Astrocyte (in vitro differentiated cells and primary cell): ENCODE measurements around the gene SLC38A9. TPM values are rescaled to one million over a fixed set of nuclear protein-coding genes. Genes with fewer than 3 reads are reported as not detected.

Experiments used
- DNase-seq: peaks from one replicate; pipeline ENCODE4 v3.0.0-alpha.2; 2010; ENCODE audit warnings: low read depth
- FAIRE-seq: peaks from 2 replicates; lab custom pipeline; 2011; peaks lifted over from hg19 to GRCh38; lab: Jason Lieb, UNC
- H2AFZ ChIP-seq: 2 replicates; pipeline ENCODE4 v1.6.0; 2012; ENCODE audit warnings: low read depth, low read length, inconsistent platforms
- H3K27ac ChIP-seq: 2 replicates; pipeline ENCODE4 v1.5.1; 2011; ENCODE audit warnings: low read depth, low read length, inconsistent platforms
- H3K27me3 ChIP-seq: 2 replicates; pipeline ENCODE4 v1.6.0; 2011; ENCODE audit warnings: low read length, inconsistent platforms; ENCODE audit not compliant: insufficient read depth
- H3K36me3 ChIP-seq: 2 replicates; pipeline ENCODE4 v1.5.1; 2011; ENCODE audit warnings: low read length, inconsistent platforms; ENCODE audit not compliant: insufficient read depth
- H3K4me1 ChIP-seq: 2 replicates; pipeline ENCODE4 v1.5.1; 2011; ENCODE audit warnings: low read length, inconsistent platforms; ENCODE audit not compliant: insufficient read depth
- H3K4me2 ChIP-seq: 2 replicates; pipeline ENCODE4 v1.6.0; 2012; ENCODE audit warnings: low read length, inconsistent platforms
- H3K4me3 ChIP-seq: 2 replicates; pipeline ENCODE4 v1.5.1; 2011; ENCODE audit warnings: low read depth, mild to moderate bottlenecking, low read length, inconsistent platforms; ENCODE audit not compliant: insufficient read depth
- H3K79me2 ChIP-seq: 2 replicates; pipeline ENCODE4 v1.6.0; 2012; ENCODE audit warnings: mild to moderate bottlenecking, low read length, inconsistent platforms; ENCODE audit not compliant: insufficient read depth
- H3K9ac ChIP-seq: 2 replicates; pipeline ENCODE4 v1.6.0; 2012; ENCODE audit warnings: mild to moderate bottlenecking, low read length, inconsistent platforms
- H3K9me3 ChIP-seq: 2 replicates; pipeline ENCODE4 v1.5.1; 2012; ENCODE audit warnings: low read depth, mild to moderate bottlenecking, low read length, inconsistent platforms; ENCODE audit not compliant: insufficient read depth
- H4K20me1 ChIP-seq: 2 replicates; pipeline ENCODE4 v1.6.0; 2012; ENCODE audit warnings: low read length, inconsistent platforms; ENCODE audit not compliant: insufficient read depth
- H3K27ac Mint-ChIP-seq: one replicate; pipeline ENCODE4 v1.8.0; 2021; ENCODE audit warnings: mild to moderate bottlenecking, mixed read lengths; ENCODE audit not compliant: unreplicated experiment
- H3K27me3 Mint-ChIP-seq: one replicate; pipeline ENCODE4 v1.8.0; 2021; ENCODE audit warnings: low read depth, mixed read lengths; ENCODE audit not compliant: unreplicated experiment
- H3K36me3 Mint-ChIP-seq: one replicate; pipeline ENCODE4 v1.8.0; 2021; ENCODE audit warnings: low read depth, mixed read lengths; ENCODE audit not compliant: unreplicated experiment
- H3K4me1 Mint-ChIP-seq: one replicate; pipeline ENCODE4 v1.8.0; 2021; ENCODE audit warnings: low read depth, mixed read lengths; ENCODE audit not compliant: unreplicated experiment
- H3K4me3 Mint-ChIP-seq: one replicate; pipeline ENCODE4 v1.8.0; 2021; ENCODE audit warnings: mild to moderate bottlenecking, moderate library complexity, mixed read lengths; ENCODE audit not compliant: unreplicated experiment
- H3K9me3 Mint-ChIP-seq: one replicate; pipeline ENCODE4 v1.8.0; 2021; ENCODE audit warnings: mild to moderate bottlenecking, mixed read lengths; ENCODE audit not compliant: unreplicated experiment
- EZH2 ChIP-seq: IDR thresholded peaks from 2 replicates; pipeline ENCODE4 v1.6.1; 2012; ENCODE audit warnings: mild to moderate bottlenecking, low read length, inconsistent platforms; ENCODE audit not compliant: insufficient read depth
- total RNA-seq: library from RNA; stranded (reverse); gene quantifications from 2 replicates; pipeline ENCODE4 v1.2.1, GENCODE V29; 2021
- TF ChIP-seq, protein P1 (sequence below): IDR thresholded peaks from 2 replicates; pipeline ENCODE4 v1.5.1; 2011; ENCODE audit warnings: low read depth, mild to moderate bottlenecking, inconsistent platforms, low read length, moderate library complexity; ENCODE audit not compliant: insufficient read depth

Gene SLC38A9
- total RNA-seq, 1 donor from 2014 or later = 30.0 TPM

DNA sequence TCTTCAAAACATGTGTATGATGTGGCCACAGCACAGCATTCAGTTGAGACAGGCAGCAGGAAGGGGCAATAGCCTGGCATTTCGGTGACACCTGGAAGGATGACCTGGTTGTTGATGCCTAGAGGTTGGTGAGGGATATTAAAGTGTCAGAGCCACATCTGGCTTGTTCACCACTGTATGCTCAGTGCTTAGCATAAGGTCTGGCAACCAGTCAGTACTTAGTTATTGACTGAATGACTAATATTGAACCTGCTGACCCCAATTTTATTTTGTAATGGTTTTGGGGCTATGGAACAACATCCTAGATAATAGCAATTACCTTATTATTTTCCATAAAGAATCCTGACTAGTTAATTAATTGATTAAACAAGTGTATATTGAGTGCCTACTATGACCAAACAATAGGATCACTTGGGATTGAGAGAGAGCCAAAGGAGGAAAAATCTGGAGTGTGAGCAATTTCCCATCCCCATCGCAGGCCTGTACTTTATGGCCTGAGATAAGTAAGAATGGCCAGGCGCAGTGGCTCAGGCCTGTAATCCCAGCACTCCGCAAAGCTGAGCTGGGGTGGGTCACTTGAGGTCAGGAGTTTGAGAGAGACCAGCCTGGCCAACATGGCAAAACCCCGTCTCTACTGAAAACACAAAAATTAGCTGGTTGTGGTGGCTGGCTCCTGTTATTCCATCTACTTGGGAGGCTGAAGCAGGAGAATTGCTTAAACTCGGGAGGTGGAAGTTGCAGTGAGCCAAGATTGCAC, 91.9 kb downstream of the SLC38A9 start:
- H3K9ac ChIP-seq = no peak overlapping the region
- H4K20me1 ChIP-seq = no peaks in the 10 kb centered on the region
- DNase-seq (no peak), FAIRE-seq (no peak)
- H3K4me2 ChIP-seq = no peak overlapping the region
- H3K79me2 ChIP-seq = no peaks in the 10 kb centered on the region
- H3K4me3 Mint-ChIP-seq = no peak overlapping the region
- no peaks in the 10 kb centered on the region for H3K4me1 Mint-ChIP-seq
- no peak overlapping the region for H3K27ac Mint-ChIP-seq
- H3K4me1 ChIP-seq = no peaks in the 10 kb centered on the region
- no peaks in the 10 kb centered on the region for H3K9me3 ChIP-seq
- H3K27me3 ChIP-seq = no peaks in the 10 kb centered on the region
- no peaks in the 10 kb centered on the region for H3K27me3 Mint-ChIP-seq
- H3K9me3 Mint-ChIP-seq = no peaks in the 10 kb centered on the region
- H3K36me3 Mint-ChIP-seq = peaks cover 4% of the 10 kb centered on the region
- TF ChIP-seq, protein P1, sequence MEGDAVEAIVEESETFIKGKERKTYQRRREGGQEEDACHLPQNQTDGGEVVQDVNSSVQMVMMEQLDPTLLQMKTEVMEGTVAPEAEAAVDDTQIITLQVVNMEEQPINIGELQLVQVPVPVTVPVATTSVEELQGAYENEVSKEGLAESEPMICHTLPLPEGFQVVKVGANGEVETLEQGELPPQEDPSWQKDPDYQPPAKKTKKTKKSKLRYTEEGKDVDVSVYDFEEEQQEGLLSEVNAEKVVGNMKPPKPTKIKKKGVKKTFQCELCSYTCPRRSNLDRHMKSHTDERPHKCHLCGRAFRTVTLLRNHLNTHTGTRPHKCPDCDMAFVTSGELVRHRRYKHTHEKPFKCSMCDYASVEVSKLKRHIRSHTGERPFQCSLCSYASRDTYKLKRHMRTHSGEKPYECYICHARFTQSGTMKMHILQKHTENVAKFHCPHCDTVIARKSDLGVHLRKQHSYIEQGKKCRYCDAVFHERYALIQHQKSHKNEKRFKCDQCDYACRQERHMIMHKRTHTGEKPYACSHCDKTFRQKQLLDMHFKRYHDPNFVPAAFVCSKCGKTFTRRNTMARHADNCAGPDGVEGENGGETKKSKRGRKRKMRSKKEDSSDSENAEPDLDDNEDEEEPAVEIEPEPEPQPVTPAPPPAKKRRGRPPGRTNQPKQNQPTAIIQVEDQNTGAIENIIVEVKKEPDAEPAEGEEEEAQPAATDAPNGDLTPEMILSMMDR = no peak
- TF ChIP-seq EZH2 = no peak
- H2AFZ ChIP-seq = no peak overlapping the region
- H3K4me3 ChIP-seq = no peak overlapping the region
- H3K36me3 ChIP-seq = no peaks in the 10 kb centered on the region
- H3K27ac ChIP-seq = no peak overlapping the region

DNA sequence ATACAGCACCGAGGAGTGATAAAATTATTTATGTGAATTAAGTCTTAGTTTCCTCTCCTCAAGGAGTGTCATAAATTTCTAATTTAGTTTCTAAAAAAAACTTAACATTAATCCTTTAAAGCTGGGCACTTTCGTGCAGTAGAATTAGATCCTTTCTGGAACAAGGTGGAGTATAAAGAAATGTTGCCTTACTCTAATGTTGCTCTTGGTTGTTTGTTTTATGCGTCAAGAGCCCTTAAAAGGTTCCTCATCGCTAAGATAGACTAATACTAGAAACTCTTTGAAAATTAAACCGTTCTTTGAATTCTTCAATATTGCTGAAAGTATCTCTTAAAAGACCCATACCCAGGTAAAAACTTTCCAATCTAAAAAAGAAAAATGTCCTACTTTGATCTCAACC, 93.8 kb downstream of the SLC38A9 start:
- Histone ChIP-seq H2AFZ (no peak overlapping the region), H3K27me3 (no peaks in the 10 kb centered on the region), H3K36me3 (no peaks in the 10 kb centered on the region), H4K20me1 (no peaks in the 10 kb centered on the region), H3K27ac (no peak overlapping the region), H3K9me3 (no peaks in the 10 kb centered on the region), H3K4me1 (no peaks in the 10 kb centered on the region), H3K4me3 (no peak overlapping the region), H3K4me2 (no peak overlapping the region), H3K9ac (no peak overlapping the region), H3K79me2 (no peaks in the 10 kb centered on the region)
- peaks cover 12% of the 10 kb centered on the region for H3K36me3 Mint-ChIP-seq
- no peak overlapping the region for H3K27ac Mint-ChIP-seq
- TF ChIP-seq, protein P1 = no peak
- no peak for TF ChIP-seq EZH2
- H3K9me3 Mint-ChIP-seq = peaks cover 3% of the 10 kb centered on the region
- no peak for FAIRE-seq
- no peaks in the 10 kb centered on the region for H3K4me1 Mint-ChIP-seq
- no peaks in the 10 kb centered on the region for H3K27me3 Mint-ChIP-seq
- no peak overlapping the region for H3K4me3 Mint-ChIP-seq
- no peak for DNase-seq

DNA sequence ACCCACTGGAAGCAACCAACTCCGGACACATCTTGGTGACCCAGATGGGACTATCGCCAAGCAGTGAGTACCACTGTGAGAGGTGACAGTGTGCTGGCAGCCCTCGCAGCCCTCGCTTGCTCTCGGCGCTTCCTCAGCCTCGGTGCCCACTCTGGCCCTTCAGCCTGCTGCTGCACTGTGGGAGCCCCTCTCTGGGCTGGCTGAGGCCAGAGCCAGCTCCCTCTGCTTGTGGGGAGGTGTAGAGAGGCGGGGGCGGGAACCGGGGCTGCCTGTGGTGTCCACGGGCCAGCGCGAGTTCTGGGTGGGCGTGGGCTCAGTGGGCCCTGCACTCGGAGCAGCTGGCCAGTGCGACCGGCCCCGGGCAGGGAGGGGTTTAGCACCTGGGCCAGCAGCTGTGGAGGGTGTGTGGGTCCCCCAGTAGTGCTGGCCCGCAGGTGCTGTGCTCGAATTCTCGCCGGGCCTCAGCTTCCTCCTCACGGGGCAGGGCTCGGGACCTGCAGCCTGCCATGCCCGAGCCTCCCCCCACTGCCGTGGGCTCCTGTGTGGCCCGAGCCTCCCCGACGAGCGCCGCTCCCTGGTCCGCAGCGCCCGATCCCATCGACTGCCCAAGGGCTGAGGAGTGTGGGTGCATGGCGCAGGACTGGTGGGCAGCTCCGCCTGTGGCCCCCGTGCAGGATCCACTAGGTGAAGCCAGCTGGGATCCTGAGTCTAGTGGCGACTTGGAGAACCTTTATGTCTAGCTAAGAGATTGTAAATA, 98.8 kb downstream of the SLC38A9 start:
- Histone ChIP-seq H4K20me1 (no peaks in the 10 kb centered on the region), H2AFZ (no peak overlapping the region), H3K9ac (no peak overlapping the region), H3K9me3 (no peaks in the 10 kb centered on the region), H3K27me3 (no peaks in the 10 kb centered on the region), H3K4me1 (no peaks in the 10 kb centered on the region), H3K4me2 (no peak overlapping the region), H3K36me3 (no peaks in the 10 kb centered on the region), H3K27ac (no peak overlapping the region), H3K79me2 (no peaks in the 10 kb centered on the region), H3K4me3 (no peak overlapping the region)
- DNase-seq (no peak), FAIRE-seq (no peak)
- Mint-ChIP-seq H3K36me3 (peaks cover 12% of the 10 kb centered on the region), H3K9me3 (peaks cover 3% of the 10 kb centered on the region), H3K27me3 (no peaks in the 10 kb centered on the region), H3K27ac (no peak overlapping the region), H3K4me3 (no peak overlapping the region), H3K4me1 (no peaks in the 10 kb centered on the region)
- TF ChIP-seq EZH2 = no peak
- TF ChIP-seq, protein P1 = no peak
